ENCODE measurements around the gene PDE8B. TPM values are rescaled to one million over a fixed set of nuclear protein-coding genes. Genes with fewer than 3 reads are reported as not detected.

Gene PDE8B
- total and polyA plus RNA-seq, 2 donors from 2014 or later, result 3.7 to 4.5 TPM

- H3K27me3 ChIP-seq (ENCODE audit: control insufficient read depth, insufficient read depth, low read length), result no peaks in the 10 kb centered on the region
- DNase-seq (no peak), FAIRE-seq (no peak)
- intact Hi-C loops (cut with DNase I), result no loop called here
- TF ChIP-seq CTCF (IDR thresholded peaks at IDR 0.05; ENCODE audit: borderline replicate concordance, extremely low read depth, insufficient read depth), result no peak
- no peaks in the 10 kb centered on the region for H3K36me3 ChIP-seq (ENCODE audit: control insufficient read depth in 2 of 3, insufficient read depth in 3 of 3, low read length in 3 of 3)
- H3K27ac ChIP-seq (ENCODE audit: low read depth in 2 of 2, low read length in 2 of 2), result no peak overlapping the region
- H3K4me3 ChIP-seq (ENCODE audit: low read length in 3 of 3), result no peak overlapping the region
- no peaks in the 10 kb centered on the region for H3K4me1 ChIP-seq (ENCODE audit: control insufficient read depth in 2 of 3, insufficient read depth in 2 of 3, low read depth in 1 of 3, low read length in 3 of 3)
- H3K9me3 ChIP-seq (ENCODE audit: control insufficient read depth in 2 of 3, insufficient read depth in 1 of 3, low read length in 3 of 3), result no peaks in the 10 kb centered on the region
- no peak overlapping the region for H3K9ac ChIP-seq (ENCODE audit: low read length in 3 of 3)
Observed at GRCh38 chr5:77218263-77218662, 7.8 kb downstream of the PDE8B start.

GRCh38 chr5:77221115-77221514 is 10.6 kb downstream of the PDE8B start:
- intact Hi-C loops (cut with DNase I), result no loop called here
- Histone ChIP-seq H3K27ac (ENCODE audit: low read depth in 2 of 2, low read length in 2 of 2) (no peak overlapping the region), H3K27me3 (ENCODE audit: control insufficient read depth, insufficient read depth, low read length) (no peaks in the 10 kb centered on the region), H3K36me3 (ENCODE audit: control insufficient read depth in 2 of 3, insufficient read depth in 3 of 3, low read length in 3 of 3) (no peaks in the 10 kb centered on the region), H3K4me1 (ENCODE audit: control insufficient read depth in 2 of 3, insufficient read depth in 2 of 3, low read depth in 1 of 3, low read length in 3 of 3) (no peaks in the 10 kb centered on the region), H3K9ac (ENCODE audit: low read length in 3 of 3) (no peak overlapping the region), H3K4me3 (ENCODE audit: low read length in 3 of 3) (no peak overlapping the region), H3K9me3 (ENCODE audit: control insufficient read depth in 2 of 3, insufficient read depth in 1 of 3, low read length in 3 of 3) (no peaks in the 10 kb centered on the region)
- no peak for TF ChIP-seq CTCF (IDR thresholded peaks at IDR 0.05; ENCODE audit: borderline replicate concordance, extremely low read depth, insufficient read depth)
- DNase-seq (no peak), FAIRE-seq (no peak)

GRCh38 chr5:77222722-77223121 is 12.2 kb downstream of the PDE8B start:
- Histone ChIP-seq H3K9ac (ENCODE audit: low read length in 3 of 3) (no peak overlapping the region), H3K4me1 (ENCODE audit: control insufficient read depth in 2 of 3, insufficient read depth in 2 of 3, low read depth in 1 of 3, low read length in 3 of 3) (no peaks in the 10 kb centered on the region), H3K4me3 (ENCODE audit: low read length in 3 of 3) (no peak overlapping the region), H3K9me3 (ENCODE audit: control insufficient read depth in 2 of 3, insufficient read depth in 1 of 3, low read length in 3 of 3) (no peaks in the 10 kb centered on the region), H3K27ac (ENCODE audit: low read depth in 2 of 2, low read length in 2 of 2) (no peak overlapping the region), H3K27me3 (ENCODE audit: control insufficient read depth, insufficient read depth, low read length) (no peaks in the 10 kb centered on the region), H3K36me3 (ENCODE audit: control insufficient read depth in 2 of 3, insufficient read depth in 3 of 3, low read length in 3 of 3) (no peaks in the 10 kb centered on the region)
- no peak for TF ChIP-seq CTCF (IDR thresholded peaks at IDR 0.05; ENCODE audit: borderline replicate concordance, extremely low read depth, insufficient read depth)
- DNase-seq (no peak), FAIRE-seq (no peak)
- intact Hi-C loops (cut with DNase I), result no loop called here

- no peak for DNase-seq
- no peaks in the 10 kb centered on the region for H3K36me3 ChIP-seq (ENCODE audit: control insufficient read depth in 2 of 3, insufficient read depth in 3 of 3, low read length in 3 of 3)
- H3K4me3 ChIP-seq (ENCODE audit: low read length in 3 of 3), result no peak overlapping the region
- TF ChIP-seq CTCF (IDR thresholded peaks at IDR 0.05; ENCODE audit: borderline replicate concordance, extremely low read depth, insufficient read depth), result no peak
- H3K9me3 ChIP-seq (ENCODE audit: control insufficient read depth in 2 of 3, insufficient read depth in 1 of 3, low read length in 3 of 3), result no peaks in the 10 kb centered on the region
- no peak for FAIRE-seq
- intact Hi-C loops (cut with DNase I), result no loop called here
- H3K27me3 ChIP-seq (ENCODE audit: control insufficient read depth, insufficient read depth, low read length), result no peaks in the 10 kb centered on the region
- no peak overlapping the region for H3K9ac ChIP-seq (ENCODE audit: low read length in 3 of 3)
- no peaks in the 10 kb centered on the region for H3K4me1 ChIP-seq (ENCODE audit: control insufficient read depth in 2 of 3, insufficient read depth in 2 of 3, low read depth in 1 of 3, low read length in 3 of 3)
- no peak overlapping the region for H3K27ac ChIP-seq (ENCODE audit: low read depth in 2 of 2, low read length in 2 of 2)
Observed at GRCh38 chr5:77223653-77224052, 13.2 kb downstream of the PDE8B start.

Data from kidney (tissue), 14 donors.